Brain microvascular endothelial cell (primary cell): ENCODE results near the gene TPPP2.

Experiments
- DNase-seq: peaks from one replicate; pipeline ENCODE4 v3.0.0-alpha.2; 2020
- H3K27ac ChIP-seq: fragments of 250-450 bp; sonication (Bioruptor Pico); 2 replicates; pipeline ENCODE4 v1.5.1; 2020; ENCODE audit warnings: mild to moderate bottlenecking, moderate library complexity
- H3K27me3 ChIP-seq: fragments of 250-450 bp; sonication (Bioruptor Pico); replicated peaks from 2 replicates; pipeline ENCODE4 v1.5.1; 2020; ENCODE audit warnings: mild to moderate bottlenecking
- H3K36me3 ChIP-seq: fragments of 250-450 bp; sonication (Bioruptor Pico); replicated peaks from 2 replicates; pipeline ENCODE4 v1.5.1; 2020; ENCODE audit warnings: mild to moderate bottlenecking
- H3K4me3 ChIP-seq: 2 replicates; pipeline ENCODE4 v1.5.1; 2011; ENCODE audit warnings: low read depth, mild to moderate bottlenecking, control low read depth, low read length, moderate library complexity
- CTCF ChIP-seq: IDR thresholded peaks from 2 replicates; pipeline ENCODE4 v1.5.1; 2011; ENCODE audit warnings: low read depth, mild to moderate bottlenecking, moderate library complexity, low read length, control low read depth, inconsistent platforms; ENCODE audit errors: missing control alignments
- in situ Hi-C: cut with HindIII; loops from 2 replicates; pipeline ENCODE4 v1.10.0; 2017; ENCODE audit warnings: low sequenced_read_pairs, low pct_ligation_motif_present

Gene TPPP2

GRCh38 chr14:21077672-21078071 is 47.7 kb downstream of the TPPP2 start:
- in situ Hi-C loops, result no loop called here
- DNase-seq, result no peak
- peaks cover 95% of the 10 kb centered on the region for H3K36me3 ChIP-seq
- TF ChIP-seq CTCF, result no peak
- H3K4me3 ChIP-seq, result no peak overlapping the region
- no peak overlapping the region for H3K27ac ChIP-seq
- H3K27me3 ChIP-seq, result no peaks in the 10 kb centered on the region

- H3K27ac ChIP-seq, result no peak overlapping the region
- H3K27me3 ChIP-seq, result no peaks in the 10 kb centered on the region
- H3K4me3 ChIP-seq, result no peak overlapping the region
- DNase-seq, result no peak
- H3K36me3 ChIP-seq, result peaks cover 94% of the 10 kb centered on the region
- TF ChIP-seq CTCF, result no peak
- in situ Hi-C loops, result no loop called here
Measured at GRCh38 chr14:21078287-21078686, 48.3 kb downstream of the TPPP2 start.

- DNase-seq, result no peak
- no peak for TF ChIP-seq CTCF
- H3K27ac ChIP-seq, result no peak overlapping the region
- in situ Hi-C loops, result no loop called here
- H3K36me3 ChIP-seq, result peaks cover 93% of the 10 kb centered on the region
- H3K4me3 ChIP-seq, result no peak overlapping the region
- no peaks in the 10 kb centered on the region for H3K27me3 ChIP-seq
Measured at GRCh38 chr14:21078726-21079125, 48.7 kb downstream of the TPPP2 start.

GRCh38 chr14:21081521-21082142 is 51.6 kb downstream of the TPPP2 start:
- DNase-seq, result no peak
- in situ Hi-C loops, result no loop called here
- TF ChIP-seq CTCF, result no peak
- Histone ChIP-seq H3K36me3 (peaks cover 94% of the 10 kb centered on the region), H3K27me3 (no peaks in the 10 kb centered on the region), H3K4me3 (no peak overlapping the region), H3K27ac (no peak overlapping the region)
